Measurements from ENCODE around the gene LRRFIP1. TPM values are rescaled to one million over a fixed set of nuclear protein-coding genes. Genes with fewer than 3 reads are reported as not detected.
A peak's percentile ranks its signal among the peaks of the same experiment; 100 is the strongest.

Gene LRRFIP1
- total RNA-seq, 1 donor from 2014 or later, result 37.1 TPM

DNA sequence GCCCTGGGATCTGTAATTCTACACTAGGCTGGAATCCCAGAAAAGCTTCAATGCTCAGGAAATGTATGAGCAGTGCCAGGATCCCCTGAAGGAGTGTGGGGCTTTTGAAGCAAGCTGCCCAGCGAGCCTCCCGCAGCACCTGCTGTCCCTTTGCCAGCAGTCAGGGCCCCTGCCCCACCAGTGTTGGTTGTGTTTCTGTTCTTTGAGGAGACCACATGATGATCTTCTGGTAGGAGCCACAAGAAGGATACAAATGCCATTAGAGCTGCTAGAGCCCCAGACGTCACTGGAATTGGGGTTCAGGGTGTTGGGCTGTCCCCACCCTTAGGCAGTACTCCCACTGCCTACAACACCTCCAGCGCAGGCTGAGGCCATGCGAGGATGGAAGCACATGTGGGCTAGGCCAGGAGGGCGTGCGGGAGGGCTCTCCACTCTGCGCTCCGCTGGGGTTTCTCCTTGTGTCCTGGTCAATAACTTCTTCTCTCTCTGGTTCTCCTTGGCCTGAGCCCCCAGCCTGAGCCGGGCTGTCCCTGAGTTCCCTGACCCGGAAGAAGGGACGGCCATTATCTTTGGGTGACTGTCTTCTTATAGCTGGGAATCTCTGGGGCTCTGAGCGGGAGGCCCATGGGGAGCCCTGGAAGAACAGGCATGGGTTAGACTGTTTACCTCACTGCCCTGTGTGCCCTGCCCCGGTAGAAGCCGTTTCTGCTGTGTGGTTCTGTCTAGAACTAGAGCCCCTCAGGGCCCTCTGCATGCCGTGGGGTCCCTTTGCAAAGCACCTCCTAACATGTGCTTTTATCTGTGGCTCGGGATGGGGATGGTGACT is 73.9 kb downstream of the LRRFIP1 start:
- no peak for DNase-seq (ENCODE audit: low read depth, low spot score)
- no peak overlapping the region for H3K4me3 Mint-ChIP-seq
- no peaks in the 10 kb centered on the region for H3K36me3 Mint-ChIP-seq (ENCODE audit: low read depth)
- no peaks in the 10 kb centered on the region for H3K9me3 Mint-ChIP-seq
- H3K27me3 Mint-ChIP-seq (ENCODE audit: low read depth), result no peaks in the 10 kb centered on the region
- no peak overlapping the region for H3K27ac Mint-ChIP-seq (ENCODE audit: unreplicated experiment)
- TF ChIP-seq, protein P1, sequence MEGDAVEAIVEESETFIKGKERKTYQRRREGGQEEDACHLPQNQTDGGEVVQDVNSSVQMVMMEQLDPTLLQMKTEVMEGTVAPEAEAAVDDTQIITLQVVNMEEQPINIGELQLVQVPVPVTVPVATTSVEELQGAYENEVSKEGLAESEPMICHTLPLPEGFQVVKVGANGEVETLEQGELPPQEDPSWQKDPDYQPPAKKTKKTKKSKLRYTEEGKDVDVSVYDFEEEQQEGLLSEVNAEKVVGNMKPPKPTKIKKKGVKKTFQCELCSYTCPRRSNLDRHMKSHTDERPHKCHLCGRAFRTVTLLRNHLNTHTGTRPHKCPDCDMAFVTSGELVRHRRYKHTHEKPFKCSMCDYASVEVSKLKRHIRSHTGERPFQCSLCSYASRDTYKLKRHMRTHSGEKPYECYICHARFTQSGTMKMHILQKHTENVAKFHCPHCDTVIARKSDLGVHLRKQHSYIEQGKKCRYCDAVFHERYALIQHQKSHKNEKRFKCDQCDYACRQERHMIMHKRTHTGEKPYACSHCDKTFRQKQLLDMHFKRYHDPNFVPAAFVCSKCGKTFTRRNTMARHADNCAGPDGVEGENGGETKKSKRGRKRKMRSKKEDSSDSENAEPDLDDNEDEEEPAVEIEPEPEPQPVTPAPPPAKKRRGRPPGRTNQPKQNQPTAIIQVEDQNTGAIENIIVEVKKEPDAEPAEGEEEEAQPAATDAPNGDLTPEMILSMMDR (conservative IDR thresholded peaks at IDR 0.05), result no peak
- peaks cover 55% of the 10 kb centered on the region for H3K4me1 Mint-ChIP-seq

GRCh38 chr2:237701859-237702390 is 74.5 kb downstream of the LRRFIP1 start:
- TF ChIP-seq, protein P1 (conservative IDR thresholded peaks at IDR 0.05), result no peak
- Mint-ChIP-seq H3K9me3 (no peaks in the 10 kb centered on the region), H3K36me3 (ENCODE audit: low read depth) (no peaks in the 10 kb centered on the region), H3K27ac (ENCODE audit: unreplicated experiment) (no peak overlapping the region), H3K4me3 (no peak overlapping the region), H3K4me1 (peaks cover 55% of the 10 kb centered on the region), H3K27me3 (ENCODE audit: low read depth) (no peaks in the 10 kb centered on the region)
- DNase-seq (ENCODE audit: low read depth, low spot score), result no peak

- Mint-ChIP-seq H3K27ac (ENCODE audit: unreplicated experiment) (peak overlapping the region; percentile 27), H3K27me3 (ENCODE audit: low read depth) (no peaks in the 10 kb centered on the region), H3K36me3 (ENCODE audit: low read depth) (no peaks in the 10 kb centered on the region), H3K4me1 (peaks cover 51% of the 10 kb centered on the region), H3K4me3 (no peak overlapping the region), H3K9me3 (no peaks in the 10 kb centered on the region)
- TF ChIP-seq, protein P1 (conservative IDR thresholded peaks at IDR 0.05), result no peak
- DNase-seq (ENCODE audit: low read depth, low spot score), result no peak
These were observed 75.3 kb downstream of the LRRFIP1 start for GRCh38 chr2:237702441-237703391.

GRCh38 chr2:237704501-237705434 is 77.4 kb downstream of the LRRFIP1 start:
- Mint-ChIP-seq H3K4me3 (no peak overlapping the region), H3K27ac (ENCODE audit: unreplicated experiment) (no peak overlapping the region)
- TF ChIP-seq, protein P1 (conservative IDR thresholded peaks at IDR 0.05), result no peak

More at GRCh38 chr2:237704501-237705434, 77.4 kb downstream of the LRRFIP1 start:
- DNase-seq (ENCODE audit: low read depth, low spot score), result no peak
- no peaks in the 10 kb centered on the region for H3K9me3 Mint-ChIP-seq
- no peaks in the 10 kb centered on the region for H3K36me3 Mint-ChIP-seq (ENCODE audit: low read depth)
- no peaks in the 10 kb centered on the region for H3K27me3 Mint-ChIP-seq (ENCODE audit: low read depth)
- peaks cover 42% of the 10 kb centered on the region for H3K4me1 Mint-ChIP-seq

Measured in neural crest cell (in vitro differentiated cells).